ENCODE measurements around the gene GLRA3. TPM values are rescaled to one million over a fixed set of nuclear protein-coding genes. Genes with fewer than 3 reads are reported as not detected.

The GLRA3 gene
- polyA plus RNA-seq, 1 donor from 2014 or later = 0.76 TPM

DNA sequence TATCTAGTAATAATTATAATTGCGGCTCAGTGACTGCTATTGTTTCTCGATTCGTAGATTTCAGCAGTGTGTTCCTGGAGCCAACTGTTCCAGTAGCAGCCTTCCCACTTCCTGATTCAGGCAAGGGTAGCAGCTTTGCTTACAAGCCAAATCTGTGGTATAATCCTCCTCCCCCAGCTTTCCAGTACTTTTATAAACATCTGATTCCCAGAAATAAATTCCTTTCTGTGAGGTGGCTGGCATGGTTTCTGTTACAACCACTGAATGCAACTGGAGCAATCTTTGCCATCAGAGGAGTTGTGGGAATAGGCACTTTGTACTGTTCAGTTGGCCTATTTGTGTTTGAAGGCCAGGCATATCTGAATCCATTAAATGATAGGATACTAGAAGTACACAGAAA lies 80.0 kb downstream of the GLRA3 start:
- no peaks in the 10 kb centered on the region for H3F3A ChIP-seq (ENCODE audit: insufficient read depth, low read length, poor library complexity, severe bottlenecking)
- no peaks in the 10 kb centered on the region for H4K20me1 ChIP-seq (ENCODE audit: insufficient read depth)
- no peaks in the 10 kb centered on the region for H3K79me2 ChIP-seq (replicated peaks; ENCODE audit: insufficient read depth, low read length)
- H3K36me3 ChIP-seq (ENCODE audit: insufficient read depth, low read length) = no peaks in the 10 kb centered on the region
- H2AFZ ChIP-seq (ENCODE audit: low read depth, low read length) = no peak overlapping the region
- H3K9me3 ChIP-seq (ENCODE audit: low read length) = no peaks in the 10 kb centered on the region
- H3K4me3 ChIP-seq (ENCODE audit: low read length) = no peak overlapping the region
- no peaks in the 10 kb centered on the region for H3K27me3 ChIP-seq (ENCODE audit: insufficient read depth, low read depth, low read length)
- H3K9ac ChIP-seq (ENCODE audit: low read length) = no peak overlapping the region
- H3K9me2 ChIP-seq (ENCODE audit: insufficient read depth, low read length) = no peaks in the 10 kb centered on the region
- H3K4me2 ChIP-seq (ENCODE audit: low read length) = no peak overlapping the region
- H3K27ac ChIP-seq (ENCODE audit: low read length) = no peak overlapping the region
- TF ChIP-seq RAD21 (conservative IDR thresholded peaks at IDR 0.05) (no peak), EZH2 (IDR thresholded peaks at IDR 0.05; ENCODE audit: borderline replicate concordance, insufficient read depth, low read length, poor library complexity, severe bottlenecking) (no peak), TAF1 (IDR thresholded peaks at IDR 0.05; ENCODE audit: low read depth) (no peak), MXI1 (conservative IDR thresholded peaks at IDR 0.05; ENCODE audit: poor library complexity, severe bottlenecking) (no peak), SMC3 (conservative IDR thresholded peaks at IDR 0.05; ENCODE audit: poor library complexity) (no peak), EP300 (conservative IDR thresholded peaks at IDR 0.05; ENCODE audit: poor library complexity, severe bottlenecking) (no peak)
- TF ChIP-seq, protein P1, sequence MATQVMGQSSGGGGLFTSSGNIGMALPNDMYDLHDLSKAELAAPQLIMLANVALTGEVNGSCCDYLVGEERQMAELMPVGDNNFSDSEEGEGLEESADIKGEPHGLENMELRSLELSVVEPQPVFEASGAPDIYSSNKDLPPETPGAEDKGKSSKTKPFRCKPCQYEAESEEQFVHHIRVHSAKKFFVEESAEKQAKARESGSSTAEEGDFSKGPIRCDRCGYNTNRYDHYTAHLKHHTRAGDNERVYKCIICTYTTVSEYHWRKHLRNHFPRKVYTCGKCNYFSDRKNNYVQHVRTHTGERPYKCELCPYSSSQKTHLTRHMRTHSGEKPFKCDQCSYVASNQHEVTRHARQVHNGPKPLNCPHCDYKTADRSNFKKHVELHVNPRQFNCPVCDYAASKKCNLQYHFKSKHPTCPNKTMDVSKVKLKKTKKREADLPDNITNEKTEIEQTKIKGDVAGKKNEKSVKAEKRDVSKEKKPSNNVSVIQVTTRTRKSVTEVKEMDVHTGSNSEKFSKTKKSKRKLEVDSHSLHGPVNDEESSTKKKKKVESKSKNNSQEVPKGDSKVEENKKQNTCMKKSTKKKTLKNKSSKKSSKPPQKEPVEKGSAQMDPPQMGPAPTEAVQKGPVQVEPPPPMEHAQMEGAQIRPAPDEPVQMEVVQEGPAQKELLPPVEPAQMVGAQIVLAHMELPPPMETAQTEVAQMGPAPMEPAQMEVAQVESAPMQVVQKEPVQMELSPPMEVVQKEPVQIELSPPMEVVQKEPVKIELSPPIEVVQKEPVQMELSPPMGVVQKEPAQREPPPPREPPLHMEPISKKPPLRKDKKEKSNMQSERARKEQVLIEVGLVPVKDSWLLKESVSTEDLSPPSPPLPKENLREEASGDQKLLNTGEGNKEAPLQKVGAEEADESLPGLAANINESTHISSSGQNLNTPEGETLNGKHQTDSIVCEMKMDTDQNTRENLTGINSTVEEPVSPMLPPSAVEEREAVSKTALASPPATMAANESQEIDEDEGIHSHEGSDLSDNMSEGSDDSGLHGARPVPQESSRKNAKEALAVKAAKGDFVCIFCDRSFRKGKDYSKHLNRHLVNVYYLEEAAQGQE (IDR thresholded peaks at IDR 0.05; ENCODE audit: borderline replicate concordance) = no peak
- TF ChIP-seq, protein P2, sequence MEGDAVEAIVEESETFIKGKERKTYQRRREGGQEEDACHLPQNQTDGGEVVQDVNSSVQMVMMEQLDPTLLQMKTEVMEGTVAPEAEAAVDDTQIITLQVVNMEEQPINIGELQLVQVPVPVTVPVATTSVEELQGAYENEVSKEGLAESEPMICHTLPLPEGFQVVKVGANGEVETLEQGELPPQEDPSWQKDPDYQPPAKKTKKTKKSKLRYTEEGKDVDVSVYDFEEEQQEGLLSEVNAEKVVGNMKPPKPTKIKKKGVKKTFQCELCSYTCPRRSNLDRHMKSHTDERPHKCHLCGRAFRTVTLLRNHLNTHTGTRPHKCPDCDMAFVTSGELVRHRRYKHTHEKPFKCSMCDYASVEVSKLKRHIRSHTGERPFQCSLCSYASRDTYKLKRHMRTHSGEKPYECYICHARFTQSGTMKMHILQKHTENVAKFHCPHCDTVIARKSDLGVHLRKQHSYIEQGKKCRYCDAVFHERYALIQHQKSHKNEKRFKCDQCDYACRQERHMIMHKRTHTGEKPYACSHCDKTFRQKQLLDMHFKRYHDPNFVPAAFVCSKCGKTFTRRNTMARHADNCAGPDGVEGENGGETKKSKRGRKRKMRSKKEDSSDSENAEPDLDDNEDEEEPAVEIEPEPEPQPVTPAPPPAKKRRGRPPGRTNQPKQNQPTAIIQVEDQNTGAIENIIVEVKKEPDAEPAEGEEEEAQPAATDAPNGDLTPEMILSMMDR (IDR thresholded peaks at IDR 0.05; ENCODE audit: poor library complexity, severe bottlenecking) = no peak

DNA sequence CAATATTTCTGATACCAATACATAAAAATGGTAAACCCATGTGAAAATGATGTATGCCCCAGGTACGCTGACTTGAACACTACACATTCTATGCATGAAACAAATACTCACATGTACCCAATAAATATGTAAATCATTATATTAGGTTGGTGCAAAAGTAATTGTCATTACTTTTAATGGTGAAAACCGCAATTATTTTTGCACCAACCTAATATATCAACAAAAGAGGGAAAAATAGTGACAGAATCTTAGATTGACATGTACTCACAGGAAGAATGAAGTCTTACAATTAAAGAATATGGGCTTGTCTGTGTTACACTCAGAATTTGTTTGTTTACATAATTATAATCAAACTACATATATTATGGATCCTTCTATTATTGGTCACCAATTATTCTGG lies 82.3 kb downstream of the GLRA3 start:
- no peak overlapping the region for H3K4me2 ChIP-seq (ENCODE audit: low read length)
- H2AFZ ChIP-seq (ENCODE audit: low read depth, low read length) = no peak overlapping the region
- no peaks in the 10 kb centered on the region for H4K20me1 ChIP-seq (ENCODE audit: insufficient read depth)
- no peak overlapping the region for H3K4me3 ChIP-seq (ENCODE audit: low read length)
- H3K79me2 ChIP-seq (replicated peaks; ENCODE audit: insufficient read depth, low read length) = no peaks in the 10 kb centered on the region
- H3K9me3 ChIP-seq (ENCODE audit: low read length) = no peaks in the 10 kb centered on the region
- H3K27me3 ChIP-seq (ENCODE audit: insufficient read depth, low read depth, low read length) = no peaks in the 10 kb centered on the region
- TF ChIP-seq, protein P1 (IDR thresholded peaks at IDR 0.05; ENCODE audit: borderline replicate concordance) = no peak
- TF ChIP-seq EP300 (conservative IDR thresholded peaks at IDR 0.05; ENCODE audit: poor library complexity, severe bottlenecking) (no peak), TAF1 (IDR thresholded peaks at IDR 0.05; ENCODE audit: low read depth) (no peak), MXI1 (conservative IDR thresholded peaks at IDR 0.05; ENCODE audit: poor library complexity, severe bottlenecking) (no peak), RAD21 (conservative IDR thresholded peaks at IDR 0.05) (no peak), POLR2AphosphoS5 (IDR thresholded peaks at IDR 0.05) (no peak), EZH2 (IDR thresholded peaks at IDR 0.05; ENCODE audit: borderline replicate concordance, insufficient read depth, low read length, poor library complexity, severe bottlenecking) (no peak), SMC3 (conservative IDR thresholded peaks at IDR 0.05; ENCODE audit: poor library complexity) (no peak)
- TF ChIP-seq, protein P2 (IDR thresholded peaks at IDR 0.05; ENCODE audit: poor library complexity, severe bottlenecking) = no peak
- no peak overlapping the region for H3K27ac ChIP-seq (ENCODE audit: low read length)
- no peak overlapping the region for H3K9ac ChIP-seq (ENCODE audit: low read length)
- H3K36me3 ChIP-seq (ENCODE audit: insufficient read depth, low read length) = no peaks in the 10 kb centered on the region
- H3K9me2 ChIP-seq (ENCODE audit: insufficient read depth, low read length) = no peaks in the 10 kb centered on the region
- H3F3A ChIP-seq (ENCODE audit: insufficient read depth, low read length, poor library complexity, severe bottlenecking) = no peaks in the 10 kb centered on the region
